Sigmoid colon (tissue), 4 donors: Measurements from ENCODE around the gene SYPL1.

Experiments used
- EP300 ChIP-seq, 4 donors: sonication (generic); formaldehyde crosslinking; IDR thresholded peaks; one replicate each; pipeline ENCODE4 v1.6.1; 2017; ENCODE audit warnings: antibody characterized with exemption in 4 of 4
- POLR2A ChIP-seq, 2 donors: fragments of 450-650 bp; IDR thresholded peaks; one replicate each; pipeline ENCODE4 v1.6.1; 2016; ENCODE audit warnings: antibody characterized with exemption in 2 of 2, mild to moderate bottlenecking in 2 of 2, moderate library complexity in 2 of 2
- POLR2AphosphoS5 ChIP-seq, 4 donors: sonication (generic); formaldehyde crosslinking; IDR thresholded peaks; one replicate each; pipeline ENCODE4 v1.6.1; 2017; ENCODE audit warnings: antibody characterized with exemption in 4 of 4
- TF ChIP-seq, protein P1 (sequence below), 4 experiments: fragments of 450-650 bp in 3 of 4; fragments of 200-600 bp in 1 of 4; IDR thresholded peaks; one replicate each; pipeline ENCODE4 v1.5.1; 2016 to 2019; ENCODE audit warnings: antibody characterized with exemption in 4 of 4, mild to moderate bottlenecking in 3 of 4, moderate library complexity in 2 of 4

DNA sequence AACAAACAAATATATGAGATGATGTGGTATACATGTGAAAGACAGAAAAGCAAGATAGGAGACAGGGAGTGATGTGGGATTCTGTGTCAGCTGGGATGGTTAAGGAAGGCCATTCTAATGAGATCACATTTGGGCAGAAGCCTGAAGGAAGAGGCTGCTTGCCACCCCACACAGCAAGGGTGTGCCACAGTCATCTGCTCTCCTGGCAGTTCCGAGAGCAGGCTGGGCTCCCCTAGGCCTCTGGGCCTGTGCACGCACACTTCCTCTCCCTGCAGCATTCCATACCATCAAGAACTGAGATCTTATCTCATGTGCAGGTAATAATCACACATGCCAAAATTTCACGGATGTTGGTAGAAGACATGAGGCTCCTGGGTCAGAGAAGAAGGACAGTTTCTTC, 43.1 kb downstream of the SYPL1 start:
- TF ChIP-seq, protein P1, sequence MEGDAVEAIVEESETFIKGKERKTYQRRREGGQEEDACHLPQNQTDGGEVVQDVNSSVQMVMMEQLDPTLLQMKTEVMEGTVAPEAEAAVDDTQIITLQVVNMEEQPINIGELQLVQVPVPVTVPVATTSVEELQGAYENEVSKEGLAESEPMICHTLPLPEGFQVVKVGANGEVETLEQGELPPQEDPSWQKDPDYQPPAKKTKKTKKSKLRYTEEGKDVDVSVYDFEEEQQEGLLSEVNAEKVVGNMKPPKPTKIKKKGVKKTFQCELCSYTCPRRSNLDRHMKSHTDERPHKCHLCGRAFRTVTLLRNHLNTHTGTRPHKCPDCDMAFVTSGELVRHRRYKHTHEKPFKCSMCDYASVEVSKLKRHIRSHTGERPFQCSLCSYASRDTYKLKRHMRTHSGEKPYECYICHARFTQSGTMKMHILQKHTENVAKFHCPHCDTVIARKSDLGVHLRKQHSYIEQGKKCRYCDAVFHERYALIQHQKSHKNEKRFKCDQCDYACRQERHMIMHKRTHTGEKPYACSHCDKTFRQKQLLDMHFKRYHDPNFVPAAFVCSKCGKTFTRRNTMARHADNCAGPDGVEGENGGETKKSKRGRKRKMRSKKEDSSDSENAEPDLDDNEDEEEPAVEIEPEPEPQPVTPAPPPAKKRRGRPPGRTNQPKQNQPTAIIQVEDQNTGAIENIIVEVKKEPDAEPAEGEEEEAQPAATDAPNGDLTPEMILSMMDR (IDR thresholded peaks at IDR 0.05) = no peak
- TF ChIP-seq POLR2A (IDR thresholded peaks at IDR 0.05) (no peak), POLR2AphosphoS5 (IDR thresholded peaks at IDR 0.05) (peak in 1 of 4 donors; percentile 47), EP300 (IDR thresholded peaks at IDR 0.05) (no peak)
